CD4-positive, alpha-beta T cell treated with Interleukin-17A for 4 hours (primary cell): ENCODE measurements around the gene UPK3A.
A peak's percentile ranks its signal among the peaks of the same experiment; 100 is the strongest.
"Not testable (repeated sequence)": the region's sequence is repeated elsewhere in the genome, so short reads cannot be mapped to it uniquely, and the experiment has no call there.

ENCODE experiments used
- DNase-seq: peaks from one replicate; pipeline ENCODE4 v3.0.0-alpha.2; 2020; ENCODE audit warnings: mixed read lengths

UPK3A gene

GRCh38 chr22:45259754-45260394, 24.9 kb upstream of the UPK3A start:
- no peak for DNase-seq

- not testable (repeated sequence) for DNase-seq
Measured at GRCh38 chr22:45260395-45260759, 24.4 kb upstream of the UPK3A start.

GRCh38 chr22:45261407-45262088, 23.2 kb upstream of the UPK3A start:
- DNase-seq, result no peak

- DNase-seq, result no peak
Measured at GRCh38 chr22:45262195-45262930, 22.4 kb upstream of the UPK3A start.

- no peak for DNase-seq
Measured at GRCh38 chr22:45262931-45263462, 21.8 kb upstream of the UPK3A start.

GRCh38 chr22:45263463-45264269, 21.1 kb upstream of the UPK3A start:
- no peak for DNase-seq

GRCh38 chr22:45265535-45265934, 19.2 kb upstream of the UPK3A start:
- no peak for DNase-seq

GRCh38 chr22:45268167-45268957, 16.4 kb upstream of the UPK3A start:
- peak; percentile 40 for DNase-seq

- peak; percentile 94 for DNase-seq
Measured at GRCh38 chr22:45268958-45269844, 15.5 kb upstream of the UPK3A start.

GRCh38 chr22:45270095-45271020, 14.4 kb upstream of the UPK3A start:
- no peak for DNase-seq

- no peak for DNase-seq
Measured at GRCh38 chr22:45271667-45272201, 13.0 kb upstream of the UPK3A start.

- DNase-seq, result no peak
Measured at GRCh38 chr22:45272498-45272897, 12.3 kb upstream of the UPK3A start.

- no peak for DNase-seq
Measured at GRCh38 chr22:45273452-45274075, 11.2 kb upstream of the UPK3A start.

GRCh38 chr22:45276507-45277105, 8.1 kb upstream of the UPK3A start:
- DNase-seq, result no peak

- not testable (repeated sequence) for DNase-seq
Measured at GRCh38 chr22:45277720-45278119, 7.0 kb upstream of the UPK3A start.

- DNase-seq, result no peak
Measured at GRCh38 chr22:45278125-45278524, 6.6 kb upstream of the UPK3A start.

GRCh38 chr22:45280587-45280980, 4.2 kb upstream of the UPK3A start:
- no peak for DNase-seq

GRCh38 chr22:45281010-45281409, 3.7 kb upstream of the UPK3A start:
- DNase-seq, result no peak
